CD14-positive monocyte (primary cell): ENCODE measurements around the gene SUPT5H. TPM values are rescaled to one million over a fixed set of nuclear protein-coding genes. Genes with fewer than 3 reads are reported as not detected.

Experiments
- DNase-seq, 3 donors: peaks; one replicate each; pipeline ENCODE4 v3.0.0-alpha.2; 2011 to 2022
- H2AFZ ChIP-seq: 2 replicates; pipeline ENCODE4 v1.6.0; 2012; ENCODE audit warnings: mild to moderate bottlenecking, low read depth, low read length, inconsistent platforms; ENCODE audit not compliant: insufficient read depth, poor library complexity, severe bottlenecking
- H3K27ac ChIP-seq, 2 donors: 1 replicate in 1 of 2; 2 replicates in 1 of 2; pipeline ENCODE4 v1.5.1; 2012 to 2013; ENCODE audit warnings: low read length in 2 of 2, control low read depth in 1 of 2, inconsistent platforms in 1 of 2, low read depth in 1 of 2, mild to moderate bottlenecking in 1 of 2
- H3K27me3 ChIP-seq, 2 donors: one replicate each; pipeline versions ENCODE4 v1.6.0 to v1.6.1; 2011 to 2013; ENCODE audit warnings: low read length in 2 of 2; ENCODE audit not compliant: control insufficient read depth in 2 of 2, insufficient read depth in 2 of 2
- H3K36me3 ChIP-seq, 2 donors: replicated peaks in 1 of 2; 1 replicate in 1 of 2; 2 replicates in 1 of 2; pipeline versions ENCODE4 v1.5.1 to v1.6.1; 2012 to 2013; ENCODE audit warnings: low read length in 2 of 2, control low read depth in 1 of 2, inconsistent platforms in 1 of 2, mild to moderate bottlenecking in 1 of 2; ENCODE audit not compliant: insufficient read depth in 2 of 2, control insufficient read depth in 1 of 2
- H3K4me1 ChIP-seq, 2 donors: 1 replicate in 1 of 2; 2 replicates in 1 of 2; pipeline versions ENCODE4 v1.5.1 to v1.6.1; 2012 to 2013; ENCODE audit warnings: low read length in 2 of 2, control low read depth in 1 of 2, inconsistent platforms in 1 of 2, mild to moderate bottlenecking in 1 of 2, moderate library complexity in 1 of 2; ENCODE audit not compliant: insufficient read depth in 2 of 2, control insufficient read depth in 1 of 2
- H3K4me2 ChIP-seq: replicated peaks from 2 replicates; pipeline ENCODE3; 2012; ENCODE audit warnings: low read length, moderate library complexity, mild to moderate bottlenecking; ENCODE audit not compliant: poor library complexity, severe bottlenecking; ENCODE audit errors: extremely low read depth
- H3K4me3 ChIP-seq, 3 experiments: fragments of 200-600 bp in 1 of 3; sonication (generic) in 1 of 3; replicated peaks in 1 of 3; 1 replicate in 2 of 3; 2 replicates in 1 of 3; pipeline ENCODE4 v1.5.1; 2011 to 2013; ENCODE audit warnings: low read length in 3 of 3, mild to moderate bottlenecking in 3 of 3, control low read depth in 2 of 3, low read depth in 2 of 3, inconsistent platforms in 1 of 3, moderate library complexity in 1 of 3
- H3K79me2 ChIP-seq: 2 replicates; pipeline ENCODE4 v1.6.0; 2012; ENCODE audit warnings: mild to moderate bottlenecking, control low read depth, inconsistent platforms, low read length, moderate library complexity; ENCODE audit not compliant: insufficient read depth
- H3K9ac ChIP-seq: 2 replicates; pipeline ENCODE4 v1.6.0; 2017; ENCODE audit warnings: low read length, mild to moderate bottlenecking; ENCODE audit not compliant: insufficient read depth, poor library complexity, severe bottlenecking
- H3K9me3 ChIP-seq, 2 donors: replicated peaks in 1 of 2; 1 replicate in 1 of 2; 2 replicates in 1 of 2; pipeline versions ENCODE4 v1.5.1 to v1.6.1; 2012 to 2013; ENCODE audit warnings: low read length in 2 of 2, control low read depth in 1 of 2; ENCODE audit not compliant: control insufficient read depth in 1 of 2, insufficient read depth in 1 of 2
- H4K20me1 ChIP-seq: 2 replicates; pipeline ENCODE4 v1.6.0; 2012; ENCODE audit warnings: mild to moderate bottlenecking, low read length, control low read depth, moderate library complexity; ENCODE audit not compliant: insufficient read depth
- H3K27ac Mint-ChIP-seq, 7 donors: one replicate each; pipeline ENCODE4 v1.8.0; 2020; ENCODE audit warnings: mild to moderate bottlenecking in 7 of 7, mixed read lengths in 7 of 7, moderate library complexity in 6 of 7, inconsistent platforms in 2 of 7
- H3K27me3 Mint-ChIP-seq, 3 donors: one replicate each; pipeline ENCODE4 v1.8.0; 2021 to 2022; ENCODE audit warnings: low read depth in 3 of 3, mild to moderate bottlenecking in 3 of 3, mixed read lengths in 3 of 3, moderate library complexity in 3 of 3, inconsistent platforms in 1 of 3
- H3K36me3 Mint-ChIP-seq, 2 donors: one replicate each; pipeline ENCODE4 v1.8.0; 2020; ENCODE audit warnings: mixed read lengths in 2 of 2, inconsistent platforms in 1 of 2, mild to moderate bottlenecking in 1 of 2
- H3K4me1 Mint-ChIP-seq: one replicate; pipeline ENCODE4 v1.8.0; 2020; ENCODE audit warnings: mild to moderate bottlenecking, mixed read lengths
- H3K4me3 Mint-ChIP-seq, 2 donors: one replicate each; pipeline ENCODE4 v1.8.0; 2020; ENCODE audit warnings: mild to moderate bottlenecking in 2 of 2, mixed read lengths in 2 of 2, moderate library complexity in 1 of 2
- H3K9me3 Mint-ChIP-seq, 7 donors: one replicate each; pipeline ENCODE4 v1.8.0; 2020 to 2022; ENCODE audit warnings: mixed read lengths in 7 of 7, mild to moderate bottlenecking in 6 of 7, moderate library complexity in 6 of 7, inconsistent platforms in 2 of 7
- CTCF ChIP-seq: fragments of 200-600 bp; IDR thresholded peaks from one replicate; pipeline ENCODE4 v1.8.0; 2022; ENCODE audit warnings: antibody characterized with exemption, mild to moderate bottlenecking
- WGBS: methylation state at CpG from one replicate; pipeline ENCODE4 v1.1.5; 2013; ENCODE audit warnings: missing lambda C conversion rate; ENCODE audit not compliant: insufficient coverage; 5-methylcytosine and 5-hydroxymethylcytosine counted together
- intact Hi-C, 2 donors: fragments of 100-400 bp; cut with micrococcal nuclease; formaldehyde crosslinking; loops; one replicate each; pipeline versions ENCODE4 v1.15.0 to v1.15.1; 2023
- polyA plus RNA-seq, 3 donors: library from polyadenylated mRNA; depleted of rRNA in 1 of 3; unstranded in 2 of 3; stranded (reverse) in 1 of 3; fragments of 300-500 nt in 2 of 3; fragments of >200 nt in 1 of 3; fragmentation: Illumina TruSeq in 2 of 3; gene quantifications; 1 replicate in 2 of 3; 2 replicates in 1 of 3; pipeline ENCODE4 v1.2.3, GENCODE V29; 2012 to 2021

SUPT5H gene
- polyA plus RNA-seq, 3 donors, result 43.6 to 83.2 (median 50.7) TPM

GRCh38 chr19:39405958-39406655, 39.3 kb upstream of the SUPT5H start:
- intact Hi-C loops, result loop anchor here in 1 of 2 donors (1.0 kb wide), 1 partner anchor 8 kb away; no protein-coding TSS in a partner anchor
- Histone ChIP-seq H3K27me3 (no peaks in the 10 kb centered on the region), H3K4me2 (peak overlapping the region; percentile 86), H3K79me2 (peaks cover 96% of the 10 kb centered on the region), H3K27ac (peak overlapping the region; percentile 98 to 99), H3K4me3 (peak overlapping the region; percentile 76 to 96 (median 89)), H2AFZ (no peak overlapping the region), H4K20me1 (peaks cover 49% of the 10 kb centered on the region), H3K4me1 (peaks cover 53% of the 10 kb centered on the region in 2 donors), H3K36me3 (peaks cover 23% of the 10 kb centered on the region in 2 donors), H3K9ac (peak overlapping the region; percentile 100), H3K9me3 (no peaks in the 10 kb centered on the region)
- Mint-ChIP-seq H3K4me3 (peak overlapping the region; percentile 92 to 100), H3K36me3 (peaks cover 30 to 45% of the 10 kb centered on the region in 2 donors), H3K27ac (peak overlapping the region; percentile 98 to 100 (median 100)), H3K4me1 (peaks cover 41% of the 10 kb centered on the region), H3K27me3 (peaks cover 0 to 27% (median 9%) of the 10 kb centered on the region in 3 donors), H3K9me3 (peaks cover 4 to 27% (median 18%) of the 10 kb centered on the region in 7 donors)
- 9% methylated on average over 9 of the region's 22 CpGs for WGBS
- no peak for DNase-seq
- TF ChIP-seq CTCF, result no peak

DNA sequence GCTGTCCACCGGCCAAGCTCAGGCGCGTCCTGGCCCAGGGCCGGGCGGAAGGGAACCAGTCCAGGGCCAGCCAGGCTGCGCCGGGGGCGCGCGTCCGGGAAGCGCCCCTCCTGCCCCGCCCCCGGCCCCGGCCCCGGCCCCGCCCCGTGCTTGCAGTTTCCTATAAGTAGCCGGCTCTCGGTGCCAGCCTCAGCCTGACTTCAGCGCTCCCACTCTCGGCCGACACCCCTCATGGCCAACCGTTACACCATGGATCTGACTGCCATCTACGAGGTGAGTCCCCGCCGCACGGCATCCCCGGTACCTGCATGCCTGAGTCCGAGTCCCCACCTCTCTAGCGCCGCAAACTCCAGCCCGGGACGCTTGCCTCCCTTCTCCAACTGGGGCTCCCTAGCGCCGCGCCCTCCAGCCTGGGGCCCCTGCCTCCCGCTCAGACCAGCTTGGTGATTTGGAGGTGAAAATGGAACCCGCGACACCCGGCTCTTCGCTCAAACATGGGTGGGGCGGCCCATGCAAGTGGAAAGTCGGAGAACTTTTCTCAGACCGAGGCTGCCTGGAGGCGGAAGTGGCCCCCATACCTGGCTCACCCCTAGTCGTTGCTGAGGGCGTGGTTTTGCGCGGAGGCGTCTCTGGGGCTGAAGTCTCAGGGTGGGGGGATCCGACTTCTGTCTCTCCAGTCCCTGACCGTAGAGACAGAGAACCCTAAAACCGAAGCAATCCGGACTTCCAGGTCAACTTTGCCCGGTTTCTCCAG, 38.5 kb upstream of the SUPT5H start, which contains the start of gene ZFP36:
Gene ZFP36 (plus strand): TSS at position 192 of the 754 bp plus-strand sequence. CDS start 58 bp downstream, at position 250.
- peak within 1 kb of the TSS; percentile 89 to 96 (median 91) for H3K4me3 ChIP-seq
- peaks cover 54% of the 10 kb centered on the region for H4K20me1 ChIP-seq
- no peaks in the 10 kb centered on the region for H3K9me3 ChIP-seq
- H3K9ac ChIP-seq, result peak within 1 kb of the TSS; percentile 100
- H3K4me1 ChIP-seq, result peaks cover 49 to 50% of the 10 kb centered on the region in 2 donors
- H3K79me2 ChIP-seq, result peaks cover 93% of the 10 kb centered on the region
- Mint-ChIP-seq H3K36me3 (peaks cover 32 to 47% of the 10 kb centered on the region in 2 donors), H3K9me3 (peaks cover 4 to 27% (median 18%) of the 10 kb centered on the region in 7 donors), H3K27ac (peak within 1 kb of the TSS; percentile 98 to 100 (median 100)), H3K27me3 (peaks cover 0 to 28% (median 5%) of the 10 kb centered on the region in 3 donors), H3K4me1 (peaks cover 39% of the 10 kb centered on the region), H3K4me3 (peak within 1 kb of the TSS; percentile 99 to 100)
- H3K27me3 ChIP-seq, result no peaks in the 10 kb centered on the region
- H3K27ac ChIP-seq, result peak within 1 kb of the TSS; percentile 98 to 99
- peaks cover 23% of the 10 kb centered on the region in 2 donors for H3K36me3 ChIP-seq
- no peak within 1 kb of the TSS for H2AFZ ChIP-seq
- peak; percentile 85 to 98 (median 90) for DNase-seq
- intact Hi-C loops, result loop anchor here in 1 of 2 donors (1.0 kb wide), 1 partner anchor 9 kb away; no protein-coding TSS in a partner anchor
- no peak for TF ChIP-seq CTCF
- peak within 1 kb of the TSS; percentile 86 for H3K4me2 ChIP-seq
- under 1% methylated on average over 52 of the region's 56 CpGs for WGBS
